NCI-H2029 treated with DMSO at 0.1 percent for 48 hours (cell line): ENCODE measurements around the gene SCAF8.
A peak's percentile ranks its signal among the peaks of the same experiment; 100 is the strongest.
"Not testable (repeated sequence)": the region's sequence is repeated elsewhere in the genome, so short reads cannot be mapped to it uniquely, and the experiment has no call there.

Experiments
- DNase-seq: peaks from one replicate; lab custom pipeline; 2025; lab: John Stamatoyannopoulos, UW

The SCAF8 gene

GRCh38 chr6:154785075-154785474, 51.9 kb downstream of the SCAF8 start:
- DNase-seq: no peak

- DNase-seq: no peak
Observed at GRCh38 chr6:154786144-154786868, 53.1 kb downstream of the SCAF8 start.

- DNase-seq: no peak
Observed at GRCh38 chr6:154791556-154792317, 58.5 kb downstream of the SCAF8 start.

- no peak for DNase-seq
Observed at GRCh38 chr6:154792325-154792724, 59.1 kb downstream of the SCAF8 start.

- no peak for DNase-seq
Observed at GRCh38 chr6:154792761-154793160, 59.5 kb downstream of the SCAF8 start.

- DNase-seq: no peak
Observed at GRCh38 chr6:154796484-154796883, 63.3 kb downstream of the SCAF8 start.

GRCh38 chr6:154797857-154798256, 64.6 kb downstream of the SCAF8 start:
- no peak for DNase-seq

GRCh38 chr6:154800338-154800737, 67.1 kb downstream of the SCAF8 start:
- DNase-seq: no peak

- no peak for DNase-seq
Observed at GRCh38 chr6:154805288-154805911, 72.2 kb downstream of the SCAF8 start.

- DNase-seq: no peak
Observed at GRCh38 chr6:154806804-154807203, 73.6 kb downstream of the SCAF8 start.

GRCh38 chr6:154811663-154812062, 78.4 kb downstream of the SCAF8 start:
- not testable (repeated sequence) for DNase-seq

GRCh38 chr6:154814063-154814462, 80.8 kb downstream of the SCAF8 start:
- no peak for DNase-seq

- no peak for DNase-seq
Observed at GRCh38 chr6:154815938-154816820, 83.0 kb downstream of the SCAF8 start.

- no peak for DNase-seq
Observed at GRCh38 chr6:154821099-154821498, 87.9 kb downstream of the SCAF8 start.

GRCh38 chr6:154821638-154822037, 88.4 kb downstream of the SCAF8 start:
- DNase-seq: no peak

GRCh38 chr6:154822947-154823558, 89.8 kb downstream of the SCAF8 start:
- DNase-seq: no peak

GRCh38 chr6:154824076-154824475, 90.9 kb downstream of the SCAF8 start:
- peak; percentile 17 for DNase-seq

- DNase-seq: no peak
Observed at GRCh38 chr6:154829970-154830369, 96.8 kb downstream of the SCAF8 start.

- no peak for DNase-seq
Observed at GRCh38 chr6:154830771-154831170, 97.6 kb downstream of the SCAF8 start.

- no peak for DNase-seq
Observed at GRCh38 chr6:154835307-154835706, 102.1 kb downstream of the SCAF8 start.

- no peak for DNase-seq
Observed at GRCh38 chr6:154839546-154839945, 106.3 kb downstream of the SCAF8 start.

- DNase-seq: no peak
Observed at GRCh38 chr6:154840363-154840762, 107.1 kb downstream of the SCAF8 start.
